ENCODE results near the gene FOXP1. TPM values are rescaled to one million over a fixed set of nuclear protein-coding genes. Genes with fewer than 3 reads are reported as not detected.

The FOXP1 gene
- total RNA-seq, 2 experiments from 2014 or later = 116 to 131 TPM

DNA sequence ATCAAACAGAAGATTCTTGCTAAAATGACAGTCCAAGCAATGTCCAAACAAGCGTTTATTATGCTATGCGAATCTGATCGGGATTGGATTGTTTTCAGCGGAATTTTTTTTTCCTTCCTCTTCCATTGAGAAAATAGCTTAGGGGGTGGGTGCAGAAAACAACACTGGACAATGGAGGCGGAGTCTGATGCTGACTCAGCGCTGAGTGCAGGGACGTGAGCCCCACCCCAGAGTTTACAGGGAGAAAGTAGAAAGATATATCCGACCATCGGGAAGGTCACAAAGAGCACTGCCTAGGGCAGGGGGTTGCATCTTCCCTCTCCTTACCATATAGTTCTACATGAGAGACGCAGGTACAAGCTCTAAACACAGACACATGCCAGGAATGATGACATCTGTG, 117.0 kb downstream of the FOXP1 start:
- CTCF ChIA-PET = interaction anchor here (1.3 to 2.2 kb wide), 2 partner anchors 8 to 11 kb away, joined by 5 read pairs; no protein-coding TSS in a partner anchor
- Mint-ChIP-seq H3K27me3 (no peaks in the 10 kb centered on the region), H3K27ac (no peak overlapping the region), H3K36me3 (ENCODE audit: low read depth) (peaks cover 7% of the 10 kb centered on the region), H3K9me3 (peaks cover 2% of the 10 kb centered on the region), H3K4me1 (peaks cover 13% of the 10 kb centered on the region), H3K4me3 (no peak overlapping the region)
- DNase-seq = no peak
- POLR2A ChIA-PET = interaction anchor here (0.6 to 0.7 kb wide), 2 partner anchors 196 to 460 kb away, joined by 3 to 6 read pairs; no protein-coding TSS in a partner anchor

DNA sequence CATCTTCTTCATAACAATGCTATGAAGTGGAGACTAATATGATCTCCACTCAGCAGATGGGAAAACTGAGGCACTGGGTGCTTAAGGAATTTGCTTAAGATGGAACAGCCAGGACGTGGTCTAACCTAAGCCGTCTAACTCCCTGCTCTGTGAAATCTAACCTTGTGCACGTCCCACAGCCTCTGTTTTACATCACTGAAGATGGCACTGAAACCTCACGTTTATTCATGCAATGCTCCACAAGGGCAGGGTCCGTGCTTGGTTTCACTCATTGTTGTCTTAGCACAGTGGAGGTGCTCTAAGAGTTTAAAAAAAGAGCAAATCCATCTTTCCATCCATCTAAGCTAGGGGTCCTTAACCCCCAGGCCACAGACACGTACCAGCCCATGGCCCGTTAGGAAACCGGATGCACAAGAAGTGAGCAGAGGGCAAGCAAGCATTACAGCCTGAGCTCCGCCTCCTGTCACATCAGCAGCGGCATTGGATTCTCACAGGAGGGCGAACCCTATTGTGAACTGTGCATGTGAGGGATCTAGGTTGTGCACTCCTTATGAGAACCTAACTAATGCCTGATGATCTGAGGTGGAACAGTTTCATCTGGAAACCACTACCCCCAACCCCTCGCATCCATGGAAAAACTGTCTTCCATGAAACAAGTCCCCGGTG, 118.0 kb downstream of the FOXP1 start:
- CTCF ChIA-PET = interaction anchor here (0.6 to 2.2 kb wide), 4 partner anchors 9 to 190 kb away, joined by 3 to 5 read pairs (median 4); no protein-coding TSS in a partner anchor
- H3K4me1 Mint-ChIP-seq = peaks cover 21% of the 10 kb centered on the region
- peaks cover 2% of the 10 kb centered on the region for H3K9me3 Mint-ChIP-seq
- DNase-seq = no peak
- no peak overlapping the region for H3K27ac Mint-ChIP-seq
- no peak overlapping the region for H3K4me3 Mint-ChIP-seq
- POLR2A ChIA-PET = interaction anchor here (0.6 kb wide), 1 partner anchor 459 kb away, joined by 3 read pairs; no protein-coding TSS in a partner anchor
- H3K36me3 Mint-ChIP-seq (ENCODE audit: low read depth) = peaks cover 14% of the 10 kb centered on the region
- no peaks in the 10 kb centered on the region for H3K27me3 Mint-ChIP-seq

DNA sequence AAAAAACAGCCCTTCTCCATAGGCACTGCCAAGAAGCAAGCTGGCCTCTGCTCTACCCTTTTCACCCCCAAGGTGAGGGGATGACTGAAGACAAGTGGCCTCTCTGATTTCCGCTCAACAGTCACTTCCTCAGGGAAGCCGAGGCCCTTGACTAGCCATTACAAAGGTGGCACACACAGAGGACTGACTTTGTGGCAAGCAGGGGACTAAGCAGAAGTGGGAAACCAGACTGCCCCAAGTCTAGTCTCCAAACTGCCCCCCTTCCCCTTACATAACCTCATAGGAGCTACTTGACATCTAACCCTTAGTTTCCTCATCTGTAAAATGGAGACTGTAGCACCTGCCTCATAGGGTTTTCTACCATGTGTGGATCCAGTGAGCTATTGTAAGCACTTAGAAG, 118.9 kb downstream of the FOXP1 start:
- POLR2A ChIA-PET = no interaction called here
- peaks cover 14% of the 10 kb centered on the region for H3K36me3 Mint-ChIP-seq (ENCODE audit: low read depth)

DNA sequence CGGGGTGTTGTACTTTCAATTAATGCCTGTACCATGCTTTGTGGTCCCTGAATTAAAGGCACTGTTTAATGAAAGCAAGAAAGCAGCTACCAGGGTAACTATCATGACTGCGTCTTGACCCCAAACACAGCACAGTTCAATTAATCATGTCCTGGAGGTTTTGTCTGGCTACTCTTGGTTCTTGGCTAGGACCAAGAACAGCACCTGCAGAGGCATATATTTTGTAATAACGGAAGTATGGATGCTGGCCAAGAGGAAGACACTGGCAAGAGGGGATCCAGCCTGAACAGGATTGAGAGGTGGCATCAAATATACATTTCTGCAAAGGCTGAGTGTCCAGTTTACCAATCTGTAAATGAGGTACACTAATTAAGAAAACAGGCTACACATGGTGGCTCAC, 119.9 kb downstream of the FOXP1 start:
- POLR2A ChIA-PET = no interaction called here

More for the DNA sequence above, 118.9 kb downstream of the FOXP1 start:
- Mint-ChIP-seq H3K27me3 (no peaks in the 10 kb centered on the region), H3K4me3 (no peak overlapping the region), H3K27ac (no peak overlapping the region), H3K4me1 (peaks cover 21% of the 10 kb centered on the region), H3K9me3 (peaks cover 2% of the 10 kb centered on the region)
- CTCF ChIA-PET = interaction anchor here (0.6 kb wide), 1 partner anchor 191 kb away, joined by 3 read pairs; no protein-coding TSS in a partner anchor
- no peak for DNase-seq

DNA sequence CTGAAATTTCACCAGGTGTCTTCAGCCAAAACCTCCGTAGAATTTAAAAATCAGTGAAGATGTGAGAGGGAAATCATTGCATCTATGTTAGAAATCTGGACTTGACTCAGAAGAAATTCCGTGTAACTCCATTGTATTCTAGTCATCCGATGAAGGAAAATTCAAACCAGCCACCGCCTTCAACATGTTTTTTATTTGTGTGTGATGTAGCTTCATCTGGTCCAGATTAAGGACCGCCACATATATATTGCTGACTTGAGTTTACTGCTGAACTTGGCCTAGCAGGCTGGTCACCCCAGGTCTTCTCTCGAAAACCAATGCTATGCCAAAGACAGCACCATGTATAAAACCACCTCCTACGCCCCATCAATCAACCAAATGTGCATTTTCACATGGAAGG, 120.9 kb downstream of the FOXP1 start:
- POLR2A ChIA-PET = no interaction called here
- Mint-ChIP-seq H3K9me3 (peaks cover 2% of the 10 kb centered on the region), H3K27me3 (no peaks in the 10 kb centered on the region), H3K27ac (no peak overlapping the region), H3K36me3 (ENCODE audit: low read depth) (peaks cover 14% of the 10 kb centered on the region), H3K4me1 (peaks cover 23% of the 10 kb centered on the region), H3K4me3 (no peak overlapping the region)
- no peak for DNase-seq
- CTCF ChIA-PET = interaction anchor here (0.6 kb wide), 1 partner anchor 242 kb away, joined by 3 read pairs; no protein-coding TSS in a partner anchor

More for the DNA sequence above, 119.9 kb downstream of the FOXP1 start:
- no peaks in the 10 kb centered on the region for H3K27me3 Mint-ChIP-seq
- CTCF ChIA-PET = interaction anchor here (0.9 kb wide), 1 partner anchor 415 kb away, joined by 4 read pairs; no protein-coding TSS in a partner anchor
- no peak for DNase-seq
- peaks cover 2% of the 10 kb centered on the region for H3K9me3 Mint-ChIP-seq
- H3K27ac Mint-ChIP-seq = no peak overlapping the region
- no peak overlapping the region for H3K4me3 Mint-ChIP-seq
- peaks cover 14% of the 10 kb centered on the region for H3K36me3 Mint-ChIP-seq (ENCODE audit: low read depth)
- peaks cover 16% of the 10 kb centered on the region for H3K4me1 Mint-ChIP-seq

DNA sequence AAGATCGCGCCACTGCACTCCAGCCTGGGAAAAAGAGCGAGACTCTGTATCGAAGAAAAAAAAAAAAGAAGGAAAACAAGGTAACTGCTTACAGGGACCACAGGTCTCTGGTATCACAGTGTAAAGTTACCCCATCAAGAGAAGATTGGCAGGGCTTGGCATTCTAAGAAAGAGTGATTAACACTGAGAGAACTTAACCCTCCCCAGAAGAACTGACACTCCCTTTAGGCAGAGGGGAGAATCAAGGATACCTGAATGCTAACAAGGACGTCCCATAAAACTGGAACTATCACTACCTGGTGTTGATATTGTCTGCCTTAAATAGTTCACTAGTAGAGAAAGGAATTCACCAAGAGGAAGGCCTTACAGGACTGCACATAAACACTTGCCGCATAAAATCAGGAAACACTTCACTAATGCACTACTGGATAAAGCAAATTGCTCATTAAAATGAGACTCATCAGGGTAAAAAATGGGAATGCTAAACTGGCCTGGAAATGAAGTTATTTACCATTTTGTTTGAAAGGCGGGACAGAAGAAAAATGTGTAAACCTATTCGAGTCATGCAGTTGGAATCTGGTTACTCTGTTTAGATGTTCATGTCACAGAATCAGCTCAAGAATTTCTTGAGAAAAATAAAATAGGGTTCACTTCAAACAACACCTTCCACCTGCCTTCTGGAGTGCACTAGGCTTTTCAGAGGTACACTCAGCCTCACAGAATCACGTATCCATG, 121.6 kb downstream of the FOXP1 start:
- Mint-ChIP-seq H3K9me3 (peaks cover 2% of the 10 kb centered on the region), H3K27ac (no peak overlapping the region), H3K36me3 (ENCODE audit: low read depth) (peaks cover 16% of the 10 kb centered on the region), H3K4me1 (peaks cover 28% of the 10 kb centered on the region), H3K27me3 (peaks cover 3% of the 10 kb centered on the region), H3K4me3 (no peak overlapping the region)
- no peak for DNase-seq
- ChIA-PET POLR2A (no interaction called here), CTCF (interaction anchor here (3.7 kb wide), 1 partner anchor 13 kb away, joined by 13 read pairs; no protein-coding TSS in a partner anchor)

DNA sequence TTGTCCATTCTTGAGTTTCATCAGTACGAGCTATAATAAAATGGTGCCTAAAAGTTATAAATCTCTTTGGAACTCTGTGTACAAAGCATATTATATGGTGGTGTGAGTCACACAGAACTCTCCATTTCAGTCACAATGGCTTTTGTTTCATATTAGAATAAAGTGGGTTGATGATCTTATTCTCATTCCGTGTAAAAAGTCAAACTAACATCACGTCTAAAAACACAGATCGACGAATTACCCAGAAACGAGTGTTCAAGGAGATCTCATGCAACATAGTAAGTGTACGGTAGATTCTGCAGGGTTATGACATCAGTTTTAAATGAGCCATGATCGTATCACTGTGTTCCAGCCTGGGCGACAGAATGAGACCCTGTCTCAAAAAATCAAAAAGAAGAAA, 122.4 kb downstream of the FOXP1 start:
- peaks cover 36% of the 10 kb centered on the region for H3K4me1 Mint-ChIP-seq
- no peak overlapping the region for H3K4me3 Mint-ChIP-seq
- POLR2A ChIA-PET = interaction anchor here (1.0 kb wide), 1 partner anchor 9 kb away, joined by 3 read pairs; no protein-coding TSS in a partner anchor
- peak overlapping the region; percentile 14 for H3K27ac Mint-ChIP-seq
- DNase-seq = no peak
- H3K27me3 Mint-ChIP-seq = peaks cover 3% of the 10 kb centered on the region
- H3K36me3 Mint-ChIP-seq (ENCODE audit: low read depth) = peaks cover 15% of the 10 kb centered on the region
- peaks cover 2% of the 10 kb centered on the region for H3K9me3 Mint-ChIP-seq
- CTCF ChIA-PET = interaction anchor here (0.5 to 3.7 kb wide), 5 partner anchors 9 to 152 kb away, joined by 3 to 13 read pairs (median 4); no protein-coding TSS in a partner anchor

DNA sequence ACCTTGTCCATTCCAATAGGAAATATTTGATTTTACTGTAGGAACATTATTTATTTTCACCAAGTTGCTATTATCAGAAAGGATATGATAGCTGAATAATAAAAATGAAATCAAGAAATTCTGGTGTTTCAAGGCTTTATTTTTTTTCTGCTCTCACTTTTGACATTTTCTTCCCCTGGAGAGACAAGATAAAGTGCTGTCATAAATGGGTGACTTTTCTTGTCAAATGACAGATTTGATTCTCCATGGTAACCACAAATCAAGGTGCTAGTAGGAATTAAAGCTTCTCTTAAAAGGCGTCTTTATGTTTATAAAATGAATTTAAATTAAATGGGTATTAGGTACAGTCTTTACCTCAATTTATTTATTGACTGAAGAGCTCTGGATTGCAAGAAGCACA, 124.6 kb downstream of the FOXP1 start:
- H3K36me3 Mint-ChIP-seq (ENCODE audit: low read depth) = peaks cover 14% of the 10 kb centered on the region
- no peak for DNase-seq
- CTCF ChIA-PET = interaction anchor here (1.6 to 3.7 kb wide), 2 partner anchors 10 to 20 kb away, joined by 4 to 13 read pairs; no protein-coding TSS in a partner anchor
- H3K27me3 Mint-ChIP-seq = peaks cover 3% of the 10 kb centered on the region
- H3K4me3 Mint-ChIP-seq = no peak overlapping the region
- POLR2A ChIA-PET = no interaction called here
- peaks cover 55% of the 10 kb centered on the region for H3K4me1 Mint-ChIP-seq
- peaks cover 2% of the 10 kb centered on the region for H3K9me3 Mint-ChIP-seq
- H3K27ac Mint-ChIP-seq = no peak overlapping the region

DNA sequence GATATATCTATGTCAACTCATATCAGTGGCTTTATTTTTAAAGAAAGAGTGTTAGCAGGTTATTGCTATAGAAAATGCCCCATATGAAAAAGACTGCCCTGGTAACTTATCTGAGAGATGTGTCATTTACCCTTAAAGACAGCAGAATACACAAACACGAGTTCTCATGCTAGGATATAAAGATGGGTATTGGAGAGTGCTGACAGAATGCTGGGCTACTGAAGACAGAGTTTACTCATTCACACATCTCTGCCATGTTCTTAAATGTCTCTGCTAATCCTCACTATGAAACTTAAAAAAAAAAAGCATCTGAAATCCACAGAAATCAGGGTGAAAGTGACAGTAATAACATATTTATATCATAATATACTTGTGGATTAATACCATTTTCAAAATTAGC, 126.7 kb downstream of the FOXP1 start:
- DNase-seq = no peak
- no peaks in the 10 kb centered on the region for H3K9me3 Mint-ChIP-seq
- H3K27me3 Mint-ChIP-seq = peaks cover 3% of the 10 kb centered on the region
- H3K4me1 Mint-ChIP-seq = peaks cover 73% of the 10 kb centered on the region
- H3K27ac Mint-ChIP-seq = peak overlapping the region; percentile 95
- peak overlapping the region; percentile 37 for H3K4me3 Mint-ChIP-seq
- ChIA-PET POLR2A (no interaction called here), CTCF (interaction anchor here (1.0 to 3.5 kb wide), 3 partner anchors 10 to 65 kb away, joined by 4 to 14 read pairs (median 5); no protein-coding TSS in a partner anchor)
- H3K36me3 Mint-ChIP-seq (ENCODE audit: low read depth) = peaks cover 16% of the 10 kb centered on the region

DNA sequence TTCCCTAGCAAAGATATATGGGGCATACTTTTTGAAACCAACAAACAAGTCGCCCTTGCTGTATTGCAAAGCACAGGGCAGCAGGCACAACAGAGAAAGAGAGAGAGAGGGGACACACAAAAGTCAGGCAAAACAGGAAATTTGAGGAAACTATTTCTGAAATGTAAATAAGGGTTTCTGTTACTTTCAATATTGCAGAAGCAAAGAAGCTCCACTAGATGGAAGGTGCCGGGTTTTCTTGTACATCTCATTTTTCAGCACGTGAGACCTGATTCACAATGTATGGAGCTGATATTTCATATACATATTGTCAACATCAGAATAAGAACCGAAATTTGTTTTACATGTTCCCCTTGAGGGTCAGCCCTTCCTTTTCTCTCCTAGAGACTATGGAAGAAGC, 127.4 kb downstream of the FOXP1 start:
- peaks cover 3% of the 10 kb centered on the region for H3K27me3 Mint-ChIP-seq
- no peaks in the 10 kb centered on the region for H3K9me3 Mint-ChIP-seq
- peaks cover 14% of the 10 kb centered on the region for H3K36me3 Mint-ChIP-seq (ENCODE audit: low read depth)
- POLR2A ChIA-PET = no interaction called here
- CTCF ChIA-PET = interaction anchor here (1.0 to 3.5 kb wide), 4 partner anchors 10 to 64 kb away, joined by 3 to 14 read pairs (median 4); no protein-coding TSS in a partner anchor
- H3K27ac Mint-ChIP-seq = peak overlapping the region; percentile 95
- DNase-seq = peak; percentile 33
- peak overlapping the region; percentile 37 for H3K4me3 Mint-ChIP-seq
- peaks cover 74% of the 10 kb centered on the region for H3K4me1 Mint-ChIP-seq

DNA sequence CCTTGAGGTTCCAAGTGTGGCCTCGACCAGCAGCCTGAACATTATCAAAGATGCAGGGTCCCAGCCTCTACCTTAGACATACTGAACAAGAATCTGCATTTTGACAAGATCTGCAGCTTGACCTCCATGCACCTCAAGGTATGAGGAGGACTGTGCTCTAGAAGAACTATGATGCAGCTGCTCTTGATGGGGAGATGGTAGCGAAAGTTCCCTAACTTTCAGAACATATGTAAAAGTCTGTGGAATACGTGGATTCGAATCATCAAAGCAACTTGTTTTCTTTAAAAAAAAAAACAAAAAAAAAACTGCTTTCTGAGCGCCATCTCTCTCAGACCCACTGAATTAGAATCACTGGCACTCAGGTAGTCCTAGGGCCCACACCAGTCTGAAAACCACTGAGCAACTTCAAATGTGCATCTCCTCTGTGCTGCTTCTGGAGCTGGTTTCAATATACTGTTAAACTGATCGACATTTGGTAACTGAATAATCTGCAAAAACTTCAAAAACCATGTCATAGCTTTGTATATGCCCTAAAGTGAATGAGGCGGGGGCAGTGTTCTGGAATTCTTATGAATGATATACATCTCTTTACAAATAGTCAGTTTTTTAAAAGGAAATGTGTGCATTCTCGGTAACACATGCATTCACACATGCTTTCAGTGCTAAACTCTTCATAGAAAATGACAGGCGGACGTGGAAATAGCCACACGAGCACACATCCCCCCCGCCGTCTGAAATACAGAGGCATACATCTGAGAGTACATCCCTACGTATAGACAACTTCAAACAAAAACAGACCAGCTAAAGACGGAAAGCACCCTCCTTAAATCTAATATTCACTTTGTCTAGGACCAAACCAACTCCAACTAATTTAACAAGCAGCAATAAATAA, 128.8 kb downstream of the FOXP1 start:
- Mint-ChIP-seq H3K27ac (peak overlapping the region; percentile 95), H3K27me3 (peaks cover 3% of the 10 kb centered on the region), H3K4me3 (peak overlapping the region; percentile 68), H3K36me3 (ENCODE audit: low read depth) (peaks cover 8% of the 10 kb centered on the region), H3K4me1 (peaks cover 80% of the 10 kb centered on the region), H3K9me3 (no peaks in the 10 kb centered on the region)
- DNase-seq = peak; percentile 54
- ChIA-PET CTCF (interaction anchor here (0.6 to 3.5 kb wide), 8 partner anchors 9 to 43 kb away, joined by 3 to 14 read pairs (median 4); no protein-coding TSS in a partner anchor), POLR2A (no interaction called here)

All from activated CD4-positive, alpha-beta T cell treated with anti-CD3 and anti-CD28 coated beads, Interleukin-2, amount 10 ng/mL, durations not matched to agents 7 days and 5 days (primary cell).